ENCODE results near the gene PMM2. TPM values are rescaled to one million over a fixed set of nuclear protein-coding genes. Genes with fewer than 3 reads are reported as not detected.

The PMM2 gene
- total and polyA plus RNA-seq, 2 experiments from 2014 or later = 28.4 to 31.3 TPM

- Histone ChIP-seq H3K27me3 (no peaks in the 10 kb centered on the region), H3K4me3 (no peak overlapping the region), H3K79me2 (peaks cover 44% of the 10 kb centered on the region), H3K4me2 (no peak overlapping the region), H3K27ac (no peak overlapping the region), H3K4me1 (ENCODE audit: insufficient read depth) (no peaks in the 10 kb centered on the region), H3K9me3 (ENCODE audit: low read depth) (no peaks in the 10 kb centered on the region), H4K20me1 (ENCODE audit: insufficient read depth, poor library complexity, severe bottlenecking) (peaks cover 8% of the 10 kb centered on the region), H2AFZ (no peak overlapping the region), H3K36me3 (replicated peaks; ENCODE audit: insufficient read depth, low read depth) (no peaks in the 10 kb centered on the region), H3K9me2 (replicated peaks; ENCODE audit: insufficient read depth) (no peaks in the 10 kb centered on the region)
- 93% methylated on average over 13 of the region's 13 CpGs for WGBS (ENCODE audit: low lambda C conversion rate, missing lambda C conversion rate)
- TF ChIP-seq CTCF (IDR thresholded peaks at IDR 0.05; ENCODE audit: poor library complexity) (no peak), EZH2 (IDR thresholded peaks at IDR 0.05; ENCODE audit: borderline replicate concordance) (no peak), EZH2phosphoT487 (IDR thresholded peaks at IDR 0.05; ENCODE audit: low read depth, severe bottlenecking, unreplicated experiment) (no peak)
- DNase-seq (ENCODE audit: low spot score) = no peak
These were observed 8.8 kb downstream of the PMM2 start for GRCh38 chr16:8806272-8806983.

GRCh38 chr16:8807189-8807588, 9.6 kb downstream of the PMM2 start:
- no peaks in the 10 kb centered on the region for H3K27me3 ChIP-seq
- peaks cover 37% of the 10 kb centered on the region for H3K79me2 ChIP-seq
- H4K20me1 ChIP-seq (ENCODE audit: insufficient read depth, poor library complexity, severe bottlenecking) = peaks cover 5% of the 10 kb centered on the region
- WGBS (ENCODE audit: low lambda C conversion rate, missing lambda C conversion rate) = 98% methylated on average over 5 of the region's 5 CpGs
- TF ChIP-seq CTCF (IDR thresholded peaks at IDR 0.05; ENCODE audit: poor library complexity) (no peak), EZH2phosphoT487 (IDR thresholded peaks at IDR 0.05; ENCODE audit: low read depth, severe bottlenecking, unreplicated experiment) (no peak)
- no peaks in the 10 kb centered on the region for H3K36me3 ChIP-seq (replicated peaks; ENCODE audit: insufficient read depth, low read depth)
- H3K4me2 ChIP-seq = no peak overlapping the region
- DNase-seq (ENCODE audit: low spot score) = no peak
- no peak overlapping the region for H2AFZ ChIP-seq
- H3K9me2 ChIP-seq (replicated peaks; ENCODE audit: insufficient read depth) = no peaks in the 10 kb centered on the region
- H3K4me3 ChIP-seq = no peak overlapping the region
- H3K9me3 ChIP-seq (ENCODE audit: low read depth) = no peaks in the 10 kb centered on the region
- H3K4me1 ChIP-seq (ENCODE audit: insufficient read depth) = no peaks in the 10 kb centered on the region
- no peak overlapping the region for H3K27ac ChIP-seq

- TF ChIP-seq EZH2 (IDR thresholded peaks at IDR 0.05; ENCODE audit: borderline replicate concordance) (no peak), CTCF (IDR thresholded peaks at IDR 0.05; ENCODE audit: poor library complexity) (no peak), EZH2phosphoT487 (IDR thresholded peaks at IDR 0.05; ENCODE audit: low read depth, severe bottlenecking, unreplicated experiment) (no peak)
- Histone ChIP-seq H3K4me1 (ENCODE audit: insufficient read depth) (no peaks in the 10 kb centered on the region), H3K36me3 (replicated peaks; ENCODE audit: insufficient read depth, low read depth) (no peaks in the 10 kb centered on the region), H4K20me1 (ENCODE audit: insufficient read depth, poor library complexity, severe bottlenecking) (peaks cover 5% of the 10 kb centered on the region), H3K79me2 (peaks cover 28% of the 10 kb centered on the region), H3K27me3 (no peaks in the 10 kb centered on the region), H3K9me3 (ENCODE audit: low read depth) (no peaks in the 10 kb centered on the region), H3K4me3 (no peak overlapping the region), H3K9me2 (replicated peaks; ENCODE audit: insufficient read depth) (no peaks in the 10 kb centered on the region), H3K4me2 (no peak overlapping the region), H2AFZ (no peak overlapping the region), H3K27ac (no peak overlapping the region)
- WGBS (ENCODE audit: low lambda C conversion rate, missing lambda C conversion rate) = 98% methylated on average over 3 of the region's 3 CpGs
- DNase-seq (ENCODE audit: low spot score) = no peak
These were observed 10.4 kb downstream of the PMM2 start for GRCh38 chr16:8808009-8808408.

Measured in hepatocyte (in vitro differentiated cells).